Activated CD4-positive, alpha-beta memory T cell treated with anti-CD3 and anti-CD28 coated beads for 36 hours (primary cell): ENCODE results near the gene NME3. TPM values are rescaled to one million over a fixed set of nuclear protein-coding genes. Genes with fewer than 3 reads are reported as not detected.
"Not testable (repeated sequence)": the region's sequence is repeated elsewhere in the genome, so short reads cannot be mapped to it uniquely, and the experiment has no call there.

ENCODE experiments used
- CTCF ChIA-PET: fragments of 350-600 bp; sonication (Branson Sonifier 250); formaldehyde crosslinking; loops from one replicate; lab custom pipeline; 2021; ENCODE audit warnings: antibody characterized with exemption, inconsistent platforms; lab: Charles Lee
- POLR2A ChIA-PET: fragments of 350-600 bp; sonication (Branson Sonifier 250); formaldehyde crosslinking; loops from one replicate; lab custom pipeline; 2021; ENCODE audit warnings: antibody characterized with exemption; lab: Charles Lee
- DNase-seq: peaks from one replicate; pipeline ENCODE4 v3.0.0-alpha.2; 2020
- H3K27ac Mint-ChIP-seq: one replicate; pipeline ENCODE4 v1.8.0; 2021; ENCODE audit warnings: mixed read lengths
- H3K27me3 Mint-ChIP-seq: one replicate; pipeline ENCODE4 v1.8.0; 2021; ENCODE audit warnings: mixed read lengths
- H3K36me3 Mint-ChIP-seq: one replicate; pipeline ENCODE4 v1.8.0; 2021; ENCODE audit warnings: mixed read lengths
- H3K4me1 Mint-ChIP-seq: one replicate; pipeline ENCODE4 v1.8.0; 2021; ENCODE audit warnings: low read depth, mixed read lengths
- H3K4me3 Mint-ChIP-seq: one replicate; pipeline ENCODE4 v1.8.0; 2021; ENCODE audit warnings: mild to moderate bottlenecking, mixed read lengths
- H3K9me3 Mint-ChIP-seq: one replicate; pipeline ENCODE4 v1.8.0; 2021; ENCODE audit warnings: mixed read lengths
- intact Hi-C: fragments of 100-400 bp; cut with micrococcal nuclease; formaldehyde crosslinking; loops from one replicate; pipeline ENCODE4 v1.15.1; 2023
- total RNA-seq, 2 experiments: library from RNA; stranded (reverse); gene quantifications; one replicate each; pipeline ENCODE4 v1.2.3, GENCODE V29; 2021

The NME3 gene
- total RNA-seq, 2 experiments from 2014 or later: 53.0 to 53.1 TPM

- no peaks in the 10 kb centered on the region for H3K27me3 Mint-ChIP-seq
- H3K4me3 Mint-ChIP-seq: no peak overlapping the region
- no peak for DNase-seq
- peaks cover 3% of the 10 kb centered on the region for H3K9me3 Mint-ChIP-seq
- POLR2A ChIA-PET: no interaction called here
- peaks cover 8% of the 10 kb centered on the region for H3K4me1 Mint-ChIP-seq
- CTCF ChIA-PET: interaction anchor here (1.3 kb wide), 1 partner anchor 28 kb away, joined by 4 read pairs; the partner anchor contains the start of genes NUBP2 and SPSB3
- no peak overlapping the region for H3K27ac Mint-ChIP-seq
- intact Hi-C loops: no loop called here
- H3K36me3 Mint-ChIP-seq: peaks cover 24% of the 10 kb centered on the region
Measured at GRCh38 chr16:1810536-1810935, 39.2 kb upstream of the NME3 start.

DNA sequence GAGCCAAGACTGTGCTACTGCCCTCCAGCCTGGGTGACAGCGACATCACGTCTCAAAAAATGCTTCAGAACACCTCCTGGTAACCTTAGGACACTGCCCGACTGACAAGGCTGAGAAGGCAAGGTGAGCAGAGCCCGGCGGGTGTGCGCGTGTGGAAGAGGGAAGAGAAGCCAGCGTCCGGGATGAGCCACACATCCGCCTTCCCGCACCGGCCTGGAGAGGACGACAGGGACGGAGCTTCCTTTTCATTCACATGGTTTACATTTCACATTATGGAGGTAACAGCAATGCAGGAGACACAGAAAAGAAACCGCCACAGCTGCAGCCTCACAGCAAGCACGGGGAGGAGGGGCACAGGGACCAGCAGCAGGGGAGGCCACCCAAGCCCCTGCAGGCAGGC lies 38.8 kb upstream of the NME3 start:
- intact Hi-C loops: no loop called here
- no peaks in the 10 kb centered on the region for H3K27me3 Mint-ChIP-seq
- peaks cover 21% of the 10 kb centered on the region for H3K36me3 Mint-ChIP-seq
- POLR2A ChIA-PET: no interaction called here
- H3K4me1 Mint-ChIP-seq: peaks cover 8% of the 10 kb centered on the region
- CTCF ChIA-PET: no interaction called here
- no peak overlapping the region for H3K27ac Mint-ChIP-seq
- DNase-seq: no peak
- H3K4me3 Mint-ChIP-seq: no peak overlapping the region
- H3K9me3 Mint-ChIP-seq: peaks cover 3% of the 10 kb centered on the region

DNA sequence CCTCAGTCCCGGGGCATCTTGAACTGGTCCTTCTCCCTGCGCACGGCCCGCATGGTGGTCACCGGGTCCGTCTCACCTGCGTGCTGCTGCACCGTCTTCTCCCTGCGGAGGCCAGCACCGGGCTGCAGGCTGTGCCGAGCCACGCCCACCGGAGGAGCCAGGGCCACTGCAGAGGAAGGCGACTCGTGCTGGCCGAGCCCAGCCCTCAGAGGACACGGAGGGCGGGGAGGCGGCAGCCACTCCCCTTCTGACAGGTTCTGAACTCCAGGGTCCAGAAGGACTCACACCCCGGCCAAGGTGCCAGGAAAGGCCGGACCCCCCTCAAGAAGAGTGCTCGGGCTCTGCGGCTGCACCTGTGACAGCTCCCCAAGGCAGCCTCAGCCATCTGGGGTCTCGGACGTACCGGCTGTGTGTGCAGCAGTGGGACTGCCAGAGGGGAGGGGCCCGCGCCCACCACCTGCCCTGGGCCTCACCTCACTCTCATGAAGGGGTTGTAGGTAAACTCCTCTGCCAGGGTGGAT lies 38.0 kb upstream of the NME3 start:
- DNase-seq: no peak
- Mint-ChIP-seq H3K27me3 (no peaks in the 10 kb centered on the region), H3K27ac (no peak overlapping the region), H3K4me3 (no peak overlapping the region), H3K36me3 (peaks cover 19% of the 10 kb centered on the region), H3K4me1 (peaks cover 8% of the 10 kb centered on the region), H3K9me3 (peaks cover 3% of the 10 kb centered on the region)
- ChIA-PET CTCF (no interaction called here), POLR2A (no interaction called here)
- intact Hi-C loops: no loop called here

DNA sequence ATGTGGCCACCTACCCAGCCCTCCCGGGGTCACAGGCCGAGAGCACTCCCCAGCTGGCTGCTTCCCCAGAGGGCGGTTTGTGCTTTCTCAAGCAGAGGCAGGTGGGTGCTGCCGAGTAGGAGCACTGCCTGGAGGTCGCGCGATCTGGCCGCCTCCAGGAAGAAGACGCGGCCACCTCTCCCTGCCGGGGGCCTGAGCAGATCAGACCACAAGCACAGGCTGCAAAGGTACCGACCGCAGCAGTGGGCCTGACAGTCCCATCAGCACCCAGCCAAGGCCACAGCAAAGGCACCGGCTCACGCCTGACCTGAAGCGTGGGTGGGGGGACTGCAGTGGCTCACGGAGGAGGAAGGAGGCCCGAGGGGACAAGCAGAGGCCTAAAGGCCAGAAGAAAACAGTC lies 37.3 kb upstream of the NME3 start:
- peaks cover 19% of the 10 kb centered on the region for H3K36me3 Mint-ChIP-seq
- no peak overlapping the region for H3K27ac Mint-ChIP-seq
- no peak overlapping the region for H3K4me3 Mint-ChIP-seq
- H3K9me3 Mint-ChIP-seq: peaks cover 3% of the 10 kb centered on the region
- no peaks in the 10 kb centered on the region for H3K27me3 Mint-ChIP-seq
- ChIA-PET CTCF (no interaction called here), POLR2A (no interaction called here)
- DNase-seq: no peak
- intact Hi-C loops: no loop called here
- H3K4me1 Mint-ChIP-seq: peaks cover 8% of the 10 kb centered on the region

DNA sequence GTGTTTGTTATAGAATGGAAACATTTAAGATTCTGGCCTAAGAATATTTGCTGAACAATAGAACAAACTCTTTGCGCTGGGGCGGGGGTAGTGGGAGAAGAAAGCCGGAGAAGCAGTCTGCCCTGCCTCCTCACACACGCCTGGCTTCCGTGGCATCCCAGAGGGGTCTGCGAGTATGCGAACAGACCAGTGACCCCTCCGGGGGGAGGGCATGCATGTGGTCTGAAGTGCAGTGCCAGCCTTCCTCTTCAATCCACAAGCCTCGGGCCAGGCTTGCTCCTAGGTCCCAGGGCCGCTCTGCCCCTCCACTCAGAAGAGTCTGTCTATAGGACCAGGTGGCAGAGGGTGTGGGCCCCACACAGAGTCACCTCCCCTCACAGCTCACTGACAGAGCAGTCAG lies 36.3 kb upstream of the NME3 start:
- intact Hi-C loops: no loop called here
- no peak overlapping the region for H3K4me3 Mint-ChIP-seq
- H3K27ac Mint-ChIP-seq: no peak overlapping the region
- H3K36me3 Mint-ChIP-seq: peaks cover 18% of the 10 kb centered on the region
- peaks cover 3% of the 10 kb centered on the region for H3K9me3 Mint-ChIP-seq
- no peaks in the 10 kb centered on the region for H3K27me3 Mint-ChIP-seq
- ChIA-PET CTCF (no interaction called here), POLR2A (no interaction called here)
- peaks cover under 1% of the 10 kb centered on the region for H3K4me1 Mint-ChIP-seq
- no peak for DNase-seq

DNA sequence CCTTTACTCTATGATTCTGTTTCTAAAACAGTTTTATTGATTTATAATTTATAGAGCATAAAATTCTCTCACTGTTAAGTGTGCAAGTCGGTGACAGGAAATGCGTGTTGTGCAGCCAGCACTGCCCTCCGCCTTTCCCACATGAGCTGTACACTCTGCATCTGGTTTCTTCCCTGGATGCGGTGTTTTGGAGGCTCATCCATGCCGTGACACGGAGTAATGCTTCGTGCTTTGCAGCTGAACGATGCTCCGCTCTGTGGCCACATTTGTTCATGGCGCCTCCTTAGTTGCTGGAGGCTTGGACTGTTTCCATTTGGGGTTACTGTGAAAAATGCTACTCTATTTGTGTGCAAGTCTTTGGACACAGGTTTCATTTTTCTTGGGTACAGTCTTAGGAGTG lies 29.4 kb upstream of the NME3 start:
- ChIA-PET CTCF (interaction anchor here (1.3 kb wide), 1 partner anchor 27 kb away, joined by 3 read pairs; no protein-coding TSS in a partner anchor), POLR2A (no interaction called here)
- no peak overlapping the region for H3K4me3 Mint-ChIP-seq
- H3K36me3 Mint-ChIP-seq: peaks cover 6% of the 10 kb centered on the region
- intact Hi-C loops: no loop called here
- H3K9me3 Mint-ChIP-seq: peaks cover 25% of the 10 kb centered on the region
- DNase-seq: no peak
- no peak overlapping the region for H3K27ac Mint-ChIP-seq
- no peaks in the 10 kb centered on the region for H3K27me3 Mint-ChIP-seq
- H3K4me1 Mint-ChIP-seq: no peaks in the 10 kb centered on the region

DNA sequence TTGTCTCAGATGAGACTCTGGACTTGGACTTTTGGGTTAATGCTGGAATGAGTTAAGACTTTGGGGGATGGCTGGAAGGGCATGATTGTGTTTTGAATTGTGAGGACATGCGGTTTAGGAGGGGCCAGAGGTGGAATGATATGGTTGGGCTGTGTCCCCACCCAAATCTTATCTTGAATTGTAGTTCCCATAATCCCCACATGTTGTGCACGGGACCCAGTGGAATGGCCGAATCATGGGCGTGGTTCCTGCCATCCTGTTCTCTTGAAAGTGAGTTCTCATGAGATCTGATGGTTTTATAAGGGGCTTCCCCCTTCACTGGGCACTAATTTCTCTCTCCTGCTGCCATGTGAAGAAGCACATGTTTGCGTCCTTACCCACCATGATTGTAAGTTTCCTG lies 27.9 kb upstream of the NME3 start:
- H3K36me3 Mint-ChIP-seq, POLR2A ChIA-PET, H3K4me1 Mint-ChIP-seq, H3K27me3 Mint-ChIP-seq, H3K4me3 Mint-ChIP-seq, H3K27ac Mint-ChIP-seq, intact Hi-C loops, DNase-seq: not testable (repeated sequence)
- CTCF ChIA-PET: interaction anchor here (1.3 kb wide), 1 partner anchor 25 kb away, joined by 3 read pairs; no protein-coding TSS in a partner anchor
- H3K9me3 Mint-ChIP-seq: peaks cover 25% of the 10 kb centered on the region

DNA sequence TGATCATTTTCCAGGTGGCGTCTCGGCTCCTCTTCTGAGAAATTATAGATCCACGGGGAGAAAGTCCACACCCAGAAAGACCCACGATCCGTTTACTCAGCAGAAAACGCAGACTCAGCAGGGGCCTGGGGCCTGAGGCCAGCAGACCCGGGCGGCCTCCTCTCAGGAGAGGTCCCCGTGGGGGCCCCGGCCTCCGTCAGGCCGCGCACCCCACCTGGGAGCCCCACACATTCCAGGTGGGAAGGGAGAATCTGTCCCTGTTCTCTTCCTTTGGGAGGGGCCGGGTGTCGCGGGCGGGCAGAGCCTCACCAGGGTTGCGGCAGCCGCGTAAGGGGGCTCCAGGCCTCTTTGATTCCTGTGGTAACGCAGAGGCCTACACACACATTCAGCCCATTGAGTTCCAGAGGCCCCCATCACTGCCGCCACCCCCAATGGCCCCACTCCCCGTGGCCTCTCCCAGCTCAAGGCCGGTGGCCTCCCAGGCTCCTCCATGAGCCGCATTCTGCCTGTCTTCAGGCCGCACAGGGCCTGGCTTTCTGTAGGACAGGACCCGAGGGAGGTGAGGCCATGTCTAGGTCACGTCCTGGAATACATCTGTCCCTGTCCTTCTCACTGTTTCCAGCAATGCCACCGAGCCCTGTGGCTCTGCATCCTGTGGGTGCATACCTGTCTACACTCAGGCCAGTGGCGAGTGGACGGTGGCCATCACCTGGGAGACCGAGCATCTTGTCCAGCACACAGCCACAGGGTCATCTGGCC lies 23.7 kb upstream of the NME3 start:
- CTCF ChIA-PET: no interaction called here
- H3K36me3 Mint-ChIP-seq: peaks cover 5% of the 10 kb centered on the region
- H3K4me3 Mint-ChIP-seq: no peak overlapping the region
- no peak overlapping the region for H3K27ac Mint-ChIP-seq
- peaks cover 22% of the 10 kb centered on the region for H3K9me3 Mint-ChIP-seq
- no peak for DNase-seq
- intact Hi-C loops: no loop called here
- POLR2A ChIA-PET: no interaction called here
- no peaks in the 10 kb centered on the region for H3K4me1 Mint-ChIP-seq
- no peaks in the 10 kb centered on the region for H3K27me3 Mint-ChIP-seq

GRCh38 chr16:1794221-1794871 lies 23.0 kb upstream of the NME3 start:
- DNase-seq: no peak
- Mint-ChIP-seq H3K4me3 (no peak overlapping the region), H3K27me3 (no peaks in the 10 kb centered on the region), H3K9me3 (peaks cover 15% of the 10 kb centered on the region), H3K4me1 (no peaks in the 10 kb centered on the region), H3K36me3 (peaks cover 4% of the 10 kb centered on the region), H3K27ac (no peak overlapping the region)
- ChIA-PET POLR2A (no interaction called here), CTCF (no interaction called here)
- intact Hi-C loops: no loop called here

GRCh38 chr16:1793578-1794220 lies 22.4 kb upstream of the NME3 start, which contains the start of gene IGFALS:
Gene IGFALS, minus strand, starts transcription at chr16:1793705. Its CDS starts 53 bp downstream, at chr16:1793652.
- no peak for DNase-seq
- ChIA-PET CTCF (no interaction called here), POLR2A (interaction anchor here (1.2 kb wide), 1 partner anchor 13 kb away, joined by 3 read pairs; no protein-coding TSS in a partner anchor)
- Mint-ChIP-seq H3K4me1 (no peaks in the 10 kb centered on the region), H3K27me3 (no peaks in the 10 kb centered on the region), H3K27ac (no peak within 1 kb of the TSS), H3K4me3 (no peak within 1 kb of the TSS), H3K36me3 (peaks cover 7% of the 10 kb centered on the region), H3K9me3 (peaks cover 8% of the 10 kb centered on the region)
- intact Hi-C loops: no loop called here

GRCh38 chr16:1792836-1793577 lies 21.7 kb upstream of the NME3 start:
- intact Hi-C loops: no loop called here
- CTCF ChIA-PET: no interaction called here
- POLR2A ChIA-PET: interaction anchor here (0.6 to 1.2 kb wide), 2 partner anchors 13 to 223 kb away, joined by 3 read pairs; no protein-coding TSS in a partner anchor
- Mint-ChIP-seq H3K9me3 (peaks cover 7% of the 10 kb centered on the region), H3K36me3 (peaks cover 7% of the 10 kb centered on the region), H3K27me3 (no peaks in the 10 kb centered on the region), H3K27ac (no peak overlapping the region), H3K4me1 (no peaks in the 10 kb centered on the region), H3K4me3 (no peak overlapping the region)
- no peak for DNase-seq
